Panc1 (cell line): ENCODE results near the gene TDRD1. TPM values are rescaled to one million over a fixed set of nuclear protein-coding genes. Genes with fewer than 3 reads are reported as not detected.

ENCODE experiments used
- ATAC-seq: fragments of 200-7000 bp; cut with Tn5 transposase; 2 replicates; pipeline ENCODE4 v1.9.1; 2020; ENCODE audit warnings: mild to moderate bottlenecking, moderate library complexity
- Bru-seq: library from RNA; stranded (reverse); fragments of 400-500 nt; gene quantifications from one replicate; lab custom pipeline; 2021; lab: Mats Ljungman, UMichigan
- BruChase-seq, 2 experiments: library from RNA; stranded (reverse); fragments of 400-500 nt; gene quantifications; one replicate each; lab custom pipeline; 2021; lab: Mats Ljungman, UMichigan
- BruUV-seq: library from RNA; stranded (reverse); fragments of 400-500 nt; replicated peaks from 2 replicates; lab custom pipeline; 2021; lab: Mats Ljungman, UMichigan
- CTCF ChIA-PET: fragments of 300-600 bp; sonication (Branson Sonifier 250); formaldehyde crosslinking; loops from one replicate; lab custom pipeline; 2022; ENCODE audit warnings: antibody characterized with exemption; lab: Charles Lee
- POLR2A ChIA-PET: fragments of 300-600 bp; sonication (Branson Sonifier 250); formaldehyde crosslinking; loops from one replicate; lab custom pipeline; 2022; ENCODE audit warnings: antibody characterized with exemption; lab: Charles Lee
- DNase-seq: peaks from one replicate; pipeline ENCODE4 v3.0.0-alpha.2; 2010; ENCODE audit warnings: low read depth, low spot score
- H3K27ac ChIP-seq: 2 replicates; pipeline ENCODE4 v1.5.1; 2011; ENCODE audit warnings: mild to moderate bottlenecking, low read length, inconsistent platforms
- H3K27me3 ChIP-seq: fragments of 200-500 bp; sonication (Bioruptor generic); 2 replicates; pipeline ENCODE4 v1.6.0; 2014; ENCODE audit warnings: low read length, inconsistent platforms; ENCODE audit not compliant: control insufficient read depth, insufficient read depth
- H3K36me3 ChIP-seq: fragments of 200-500 bp; sonication (Bioruptor generic); 2 replicates; pipeline ENCODE4 v1.5.1; 2014; ENCODE audit warnings: inconsistent platforms, mild to moderate bottlenecking, low read length, moderate library complexity; ENCODE audit not compliant: control insufficient read depth, insufficient read depth
- H3K4me1 ChIP-seq: 2 replicates; pipeline ENCODE4 v1.5.1; 2011; ENCODE audit warnings: inconsistent platforms, mild to moderate bottlenecking, low read length, moderate library complexity; ENCODE audit not compliant: control insufficient read depth, insufficient read depth
- H3K4me3 ChIP-seq, 2 experiments: 2 replicates each; pipeline ENCODE4 v1.5.1; 2011 to 2012; ENCODE audit warnings: low read depth in 2 of 2, low read length in 2 of 2, mild to moderate bottlenecking in 2 of 2, inconsistent platforms in 1 of 2, moderate library complexity in 1 of 2
- H3K9me3 ChIP-seq: fragments of 200-500 bp; sonication (Bioruptor generic); 2 replicates; pipeline ENCODE4 v1.5.1; 2014; ENCODE audit warnings: low read depth, mild to moderate bottlenecking, inconsistent platforms, low read length, moderate library complexity; ENCODE audit not compliant: control insufficient read depth, insufficient read depth
- CTCF ChIP-seq: fragments of 450-650 bp; IDR thresholded peaks from 2 replicates; pipeline ENCODE4 v1.5.1; 2017; ENCODE audit warnings: mild to moderate bottlenecking
- POLR2AphosphoS5 ChIP-seq: IDR thresholded peaks from 2 replicates; pipeline ENCODE4 v1.6.1; 2012; ENCODE audit warnings: mild to moderate bottlenecking, low read depth, low read length, moderate library complexity
- SIN3A ChIP-seq: IDR thresholded peaks from 2 replicates; pipeline ENCODE4 v1.6.1; 2012; ENCODE audit warnings: low read depth, mild to moderate bottlenecking, low read length, moderate library complexity, borderline replicate concordance; ENCODE audit not compliant: insufficient read depth
- TCF7L2 ChIP-seq: IDR thresholded peaks from 2 replicates; pipeline ENCODE4 v1.6.1; 2011; ENCODE audit warnings: mild to moderate bottlenecking, low read depth, low read length, inconsistent platforms
- in situ Hi-C: cut with HindIII; loops from 2 replicates; pipeline ENCODE4 v1.10.0; 2016; ENCODE audit warnings: low sequenced_read_pairs, low pct_unique_long_range_greater_than_20kb
- intact Hi-C: fragments of 100-400 bp; cut with micrococcal nuclease; formaldehyde crosslinking; loops from one replicate; pipeline ENCODE4 v1.10.0; 2022; ENCODE audit not compliant: unreplicated experiment
- long read RNA-seq: library from polyadenylated mRNA; unstranded; transcript quantifications from one replicate; pipeline ENCODE4 v2.0.0, GENCODE V29; 2021; ENCODE audit not compliant: unreplicated experiment
- polyA plus RNA-seq: library from polyadenylated mRNA; unstranded; fragments of >200 nt; gene quantifications from one replicate; pipeline ENCODE4 v1.2.1, GENCODE V29; 2012; ENCODE audit warnings: missing spikeins; ENCODE audit not compliant: insufficient read length
- total RNA-seq: library from RNA; stranded (reverse); gene quantifications from one replicate; pipeline ENCODE4 v1.2.1, GENCODE V29; 2021; ENCODE audit not compliant: unreplicated experiment
- TF ChIP-seq, protein P1 (sequence below), 2 experiments: IDR thresholded peaks; 2 replicates each; pipeline ENCODE4 v1.6.1; 2011 to 2012; ENCODE audit warnings: low read depth in 2 of 2, control low read depth in 1 of 2, low read length in 1 of 2, mild to moderate bottlenecking in 1 of 2, moderate library complexity in 1 of 2; ENCODE audit not compliant: insufficient read depth in 1 of 2

The TDRD1 gene, protein sequence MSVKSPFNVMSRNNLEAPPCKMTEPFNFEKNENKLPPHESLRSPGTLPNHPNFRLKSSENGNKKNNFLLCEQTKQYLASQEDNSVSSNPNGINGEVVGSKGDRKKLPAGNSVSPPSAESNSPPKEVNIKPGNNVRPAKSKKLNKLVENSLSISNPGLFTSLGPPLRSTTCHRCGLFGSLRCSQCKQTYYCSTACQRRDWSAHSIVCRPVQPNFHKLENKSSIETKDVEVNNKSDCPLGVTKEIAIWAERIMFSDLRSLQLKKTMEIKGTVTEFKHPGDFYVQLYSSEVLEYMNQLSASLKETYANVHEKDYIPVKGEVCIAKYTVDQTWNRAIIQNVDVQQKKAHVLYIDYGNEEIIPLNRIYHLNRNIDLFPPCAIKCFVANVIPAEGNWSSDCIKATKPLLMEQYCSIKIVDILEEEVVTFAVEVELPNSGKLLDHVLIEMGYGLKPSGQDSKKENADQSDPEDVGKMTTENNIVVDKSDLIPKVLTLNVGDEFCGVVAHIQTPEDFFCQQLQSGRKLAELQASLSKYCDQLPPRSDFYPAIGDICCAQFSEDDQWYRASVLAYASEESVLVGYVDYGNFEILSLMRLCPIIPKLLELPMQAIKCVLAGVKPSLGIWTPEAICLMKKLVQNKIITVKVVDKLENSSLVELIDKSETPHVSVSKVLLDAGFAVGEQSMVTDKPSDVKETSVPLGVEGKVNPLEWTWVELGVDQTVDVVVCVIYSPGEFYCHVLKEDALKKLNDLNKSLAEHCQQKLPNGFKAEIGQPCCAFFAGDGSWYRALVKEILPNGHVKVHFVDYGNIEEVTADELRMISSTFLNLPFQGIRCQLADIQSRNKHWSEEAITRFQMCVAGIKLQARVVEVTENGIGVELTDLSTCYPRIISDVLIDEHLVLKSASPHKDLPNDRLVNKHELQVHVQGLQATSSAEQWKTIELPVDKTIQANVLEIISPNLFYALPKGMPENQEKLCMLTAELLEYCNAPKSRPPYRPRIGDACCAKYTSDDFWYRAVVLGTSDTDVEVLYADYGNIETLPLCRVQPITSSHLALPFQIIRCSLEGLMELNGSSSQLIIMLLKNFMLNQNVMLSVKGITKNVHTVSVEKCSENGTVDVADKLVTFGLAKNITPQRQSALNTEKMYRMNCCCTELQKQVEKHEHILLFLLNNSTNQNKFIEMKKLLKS
- not detected for total RNA-seq
- polyA plus RNA-seq = not detected
- percentile 4 among the genes with signal in this experiment for Bru-seq, nascent RNA
- not detected for BruChase-seq, experiment 1, labeled RNA remaining after a 2-hour chase
- BruChase-seq, experiment 2, labeled RNA remaining after a 6-hour chase = percentile 8 among the genes with signal in this experiment
- long read RNA-seq = 0 reads

DNA sequence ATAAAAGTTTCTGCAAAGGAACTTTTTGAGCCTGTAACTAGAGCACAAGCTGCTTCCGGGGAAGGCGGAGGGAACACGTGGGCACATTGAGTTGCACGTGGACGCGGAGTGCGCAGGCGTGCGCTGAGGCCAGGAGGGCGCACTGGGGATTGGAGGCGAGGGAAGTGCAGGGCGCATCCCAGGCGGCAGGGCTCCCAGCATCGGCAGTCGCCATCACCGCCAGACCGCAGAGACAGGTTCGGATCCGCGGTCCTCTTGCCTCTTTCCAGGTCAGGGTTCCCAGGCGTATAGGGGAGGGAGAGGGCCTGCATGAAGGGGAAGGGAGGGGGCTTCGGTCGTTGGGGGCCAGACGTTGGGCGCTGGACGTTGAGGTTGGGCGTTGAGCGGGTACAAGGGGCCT lies at the start of gene TDRD1:
Gene TDRD1 (plus strand): TSS at position 206 of the 400 bp plus-strand sequence. CDS start 8,479 bp downstream, outside the sequence.
- Histone ChIP-seq H3K27me3 (no peaks in the 10 kb centered on the region; the same call in 1 of the 2 replicates), H3K9me3 (no peaks in the 10 kb centered on the region), H3K36me3 (no peaks in the 10 kb centered on the region), H3K4me1 (peaks cover 11% of the 10 kb centered on the region; the same call in 1 of the 2 replicates), H3K27ac (peak within 1 kb of the TSS; percentile 29; the same call in 1 of the 2 replicates), H3K4me3 (peak within 1 kb of the TSS; percentile 10 to 37; a peak in 3 of 4 replicates)
- TF ChIP-seq, protein P1, sequence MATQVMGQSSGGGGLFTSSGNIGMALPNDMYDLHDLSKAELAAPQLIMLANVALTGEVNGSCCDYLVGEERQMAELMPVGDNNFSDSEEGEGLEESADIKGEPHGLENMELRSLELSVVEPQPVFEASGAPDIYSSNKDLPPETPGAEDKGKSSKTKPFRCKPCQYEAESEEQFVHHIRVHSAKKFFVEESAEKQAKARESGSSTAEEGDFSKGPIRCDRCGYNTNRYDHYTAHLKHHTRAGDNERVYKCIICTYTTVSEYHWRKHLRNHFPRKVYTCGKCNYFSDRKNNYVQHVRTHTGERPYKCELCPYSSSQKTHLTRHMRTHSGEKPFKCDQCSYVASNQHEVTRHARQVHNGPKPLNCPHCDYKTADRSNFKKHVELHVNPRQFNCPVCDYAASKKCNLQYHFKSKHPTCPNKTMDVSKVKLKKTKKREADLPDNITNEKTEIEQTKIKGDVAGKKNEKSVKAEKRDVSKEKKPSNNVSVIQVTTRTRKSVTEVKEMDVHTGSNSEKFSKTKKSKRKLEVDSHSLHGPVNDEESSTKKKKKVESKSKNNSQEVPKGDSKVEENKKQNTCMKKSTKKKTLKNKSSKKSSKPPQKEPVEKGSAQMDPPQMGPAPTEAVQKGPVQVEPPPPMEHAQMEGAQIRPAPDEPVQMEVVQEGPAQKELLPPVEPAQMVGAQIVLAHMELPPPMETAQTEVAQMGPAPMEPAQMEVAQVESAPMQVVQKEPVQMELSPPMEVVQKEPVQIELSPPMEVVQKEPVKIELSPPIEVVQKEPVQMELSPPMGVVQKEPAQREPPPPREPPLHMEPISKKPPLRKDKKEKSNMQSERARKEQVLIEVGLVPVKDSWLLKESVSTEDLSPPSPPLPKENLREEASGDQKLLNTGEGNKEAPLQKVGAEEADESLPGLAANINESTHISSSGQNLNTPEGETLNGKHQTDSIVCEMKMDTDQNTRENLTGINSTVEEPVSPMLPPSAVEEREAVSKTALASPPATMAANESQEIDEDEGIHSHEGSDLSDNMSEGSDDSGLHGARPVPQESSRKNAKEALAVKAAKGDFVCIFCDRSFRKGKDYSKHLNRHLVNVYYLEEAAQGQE (IDR thresholded peaks at IDR 0.05; ENCODE audit: insufficient read depth in 1 of 2, low read depth in 2 of 2, low read length in 1 of 2) = no peak
- TF ChIP-seq SIN3A = no peak
- no peak for TF ChIP-seq POLR2AphosphoS5
- TF ChIP-seq CTCF = no peak
- no peak for TF ChIP-seq TCF7L2
- in situ Hi-C loops = no loop called here
- BruUV-seq = no TSS peak
- intact Hi-C loops = loop anchor here (10.0 kb wide), 1 partner anchor 246 kb away; no protein-coding TSS in a partner anchor
- ChIA-PET POLR2A (no interaction called here), CTCF (no interaction called here)
- DNase-seq (no peak), ATAC-seq (no peak)

- Histone ChIP-seq H3K27ac (no peak overlapping the region), H3K4me3 (no peak overlapping the region), H3K36me3 (peaks cover 11% of the 10 kb centered on the region), H3K4me1 (no peaks in the 10 kb centered on the region), H3K9me3 (no peaks in the 10 kb centered on the region), H3K27me3 (no peaks in the 10 kb centered on the region)
- ChIA-PET CTCF (no interaction called here), POLR2A (no interaction called here)
- no peak for DNase-seq
- ATAC-seq = no peak
- BruUV-seq = no TSS peak
- TF ChIP-seq, protein P1 (IDR thresholded peaks at IDR 0.05; ENCODE audit: insufficient read depth in 1 of 2, low read depth in 2 of 2, low read length in 1 of 2) = no peak
- TF ChIP-seq POLR2AphosphoS5 = no peak
- no peak for TF ChIP-seq SIN3A
- TF ChIP-seq CTCF = no peak
- in situ Hi-C loops = no loop called here
- intact Hi-C loops = no loop called here
Observed at GRCh38 chr10:114131094-114131493, 48.1 kb upstream of the TDRD1 start.
